Osteocyte (in vitro differentiated cells): Measurements from ENCODE around the gene EFCAB12. TPM values are rescaled to one million over a fixed set of nuclear protein-coding genes. Genes with fewer than 3 reads are reported as not detected.

Experiments used
- DNase-seq: peaks from one replicate; pipeline ENCODE4 v3.0.0; 2021; ENCODE audit warnings: mixed read lengths; ENCODE audit not compliant: unreplicated experiment; ENCODE audit errors: extremely low spot score
- H3K27ac Mint-ChIP-seq: one replicate; pipeline ENCODE4 v1.8.0; 2021; ENCODE audit warnings: mild to moderate bottlenecking, mixed read lengths; ENCODE audit not compliant: unreplicated experiment
- H3K27me3 Mint-ChIP-seq: one replicate; pipeline ENCODE4 v1.8.0; 2021; ENCODE audit warnings: mixed read lengths; ENCODE audit not compliant: unreplicated experiment
- H3K36me3 Mint-ChIP-seq: one replicate; pipeline ENCODE4 v1.8.0; 2021; ENCODE audit warnings: mixed read lengths; ENCODE audit not compliant: unreplicated experiment
- H3K4me1 Mint-ChIP-seq: one replicate; pipeline ENCODE4 v1.8.0; 2021; ENCODE audit warnings: mixed read lengths; ENCODE audit not compliant: unreplicated experiment
- H3K4me3 Mint-ChIP-seq: one replicate; pipeline ENCODE4 v1.8.0; 2021; ENCODE audit warnings: mild to moderate bottlenecking, moderate library complexity, mixed read lengths; ENCODE audit not compliant: unreplicated experiment
- H3K9me3 Mint-ChIP-seq: one replicate; pipeline ENCODE4 v1.8.0; 2021; ENCODE audit warnings: mixed read lengths; ENCODE audit not compliant: unreplicated experiment
- CTCF ChIP-seq: fragments of 200-600 bp; sonication (generic); IDR thresholded peaks from 2 replicates; pipeline ENCODE4 v1.5.0; 2021; ENCODE audit warnings: antibody characterized with exemption, mild to moderate bottlenecking, moderate library complexity
- total RNA-seq: library from RNA; stranded (reverse); gene quantifications from 2 replicates; pipeline ENCODE4 v1.2.1, GENCODE V29; 2021

EFCAB12 gene
- total RNA-seq, 1 donor from 2014 or later: 0.30 TPM

GRCh38 chr3:129460155-129460554 is 31.7 kb upstream of the EFCAB12 start:
- no peak overlapping the region for H3K4me3 Mint-ChIP-seq
- peaks cover 20% of the 10 kb centered on the region for H3K36me3 Mint-ChIP-seq
- H3K9me3 Mint-ChIP-seq: no peaks in the 10 kb centered on the region
- no peak for DNase-seq
- H3K27ac Mint-ChIP-seq: no peak overlapping the region
- H3K27me3 Mint-ChIP-seq: no peaks in the 10 kb centered on the region
- TF ChIP-seq CTCF: no peak
- H3K4me1 Mint-ChIP-seq: no peaks in the 10 kb centered on the region

GRCh38 chr3:129453732-129454131 is 25.3 kb upstream of the EFCAB12 start:
- Mint-ChIP-seq H3K4me3 (no peak overlapping the region), H3K36me3 (peaks cover 35% of the 10 kb centered on the region), H3K27ac (no peak overlapping the region), H3K9me3 (no peaks in the 10 kb centered on the region), H3K4me1 (peaks cover 8% of the 10 kb centered on the region), H3K27me3 (no peaks in the 10 kb centered on the region)
- DNase-seq: no peak
- no peak for TF ChIP-seq CTCF

GRCh38 chr3:129449279-129450115 is 21.1 kb upstream of the EFCAB12 start:
- H3K27ac Mint-ChIP-seq: no peak overlapping the region

GRCh38 chr3:129448186-129448895 is 19.9 kb upstream of the EFCAB12 start:
- no peak overlapping the region for H3K4me3 Mint-ChIP-seq
- no peak overlapping the region for H3K27ac Mint-ChIP-seq
- no peaks in the 10 kb centered on the region for H3K27me3 Mint-ChIP-seq
- peaks cover 21% of the 10 kb centered on the region for H3K36me3 Mint-ChIP-seq
- no peak for TF ChIP-seq CTCF
- DNase-seq: no peak
- peaks cover 12% of the 10 kb centered on the region for H3K4me1 Mint-ChIP-seq
- H3K9me3 Mint-ChIP-seq: no peaks in the 10 kb centered on the region

More at GRCh38 chr3:129449279-129450115, 21.1 kb upstream of the EFCAB12 start:
- DNase-seq: no peak
- no peak overlapping the region for H3K4me3 Mint-ChIP-seq
- no peaks in the 10 kb centered on the region for H3K9me3 Mint-ChIP-seq
- peaks cover 22% of the 10 kb centered on the region for H3K36me3 Mint-ChIP-seq
- peaks cover 12% of the 10 kb centered on the region for H3K4me1 Mint-ChIP-seq
- no peak for TF ChIP-seq CTCF
- no peaks in the 10 kb centered on the region for H3K27me3 Mint-ChIP-seq

GRCh38 chr3:129446926-129447325 is 18.5 kb upstream of the EFCAB12 start:
- no peak for TF ChIP-seq CTCF
- Mint-ChIP-seq H3K4me1 (peaks cover 24% of the 10 kb centered on the region), H3K36me3 (peaks cover 8% of the 10 kb centered on the region), H3K9me3 (no peaks in the 10 kb centered on the region), H3K27me3 (no peaks in the 10 kb centered on the region), H3K27ac (no peak overlapping the region), H3K4me3 (no peak overlapping the region)
- no peak for DNase-seq
